Skin epidermis (tissue), 12 donors: ENCODE measurements around the gene TROAP.
"Not testable (repeated sequence)": the region's sequence is repeated elsewhere in the genome, so short reads cannot be mapped to it uniquely, and the experiment has no call there.

Experiments
- H3K27ac ChIP-seq, 21 experiments: fragments of 200-600 bp; sonication (generic) in 11 of 21; one replicate each; pipeline ENCODE4 v1.5.0; 2020; ENCODE audit warnings: mild to moderate bottlenecking in 3 of 21, inconsistent platforms in 2 of 21, moderate library complexity in 2 of 21
- H3K4me3 ChIP-seq, 7 experiments: fragments of 200-600 bp; sonication (generic) in 2 of 7; one replicate each; pipeline ENCODE4 v1.5.0; 2020; ENCODE audit warnings: inconsistent platforms in 2 of 7, mild to moderate bottlenecking in 2 of 7, moderate library complexity in 1 of 7

TROAP gene

DNA sequence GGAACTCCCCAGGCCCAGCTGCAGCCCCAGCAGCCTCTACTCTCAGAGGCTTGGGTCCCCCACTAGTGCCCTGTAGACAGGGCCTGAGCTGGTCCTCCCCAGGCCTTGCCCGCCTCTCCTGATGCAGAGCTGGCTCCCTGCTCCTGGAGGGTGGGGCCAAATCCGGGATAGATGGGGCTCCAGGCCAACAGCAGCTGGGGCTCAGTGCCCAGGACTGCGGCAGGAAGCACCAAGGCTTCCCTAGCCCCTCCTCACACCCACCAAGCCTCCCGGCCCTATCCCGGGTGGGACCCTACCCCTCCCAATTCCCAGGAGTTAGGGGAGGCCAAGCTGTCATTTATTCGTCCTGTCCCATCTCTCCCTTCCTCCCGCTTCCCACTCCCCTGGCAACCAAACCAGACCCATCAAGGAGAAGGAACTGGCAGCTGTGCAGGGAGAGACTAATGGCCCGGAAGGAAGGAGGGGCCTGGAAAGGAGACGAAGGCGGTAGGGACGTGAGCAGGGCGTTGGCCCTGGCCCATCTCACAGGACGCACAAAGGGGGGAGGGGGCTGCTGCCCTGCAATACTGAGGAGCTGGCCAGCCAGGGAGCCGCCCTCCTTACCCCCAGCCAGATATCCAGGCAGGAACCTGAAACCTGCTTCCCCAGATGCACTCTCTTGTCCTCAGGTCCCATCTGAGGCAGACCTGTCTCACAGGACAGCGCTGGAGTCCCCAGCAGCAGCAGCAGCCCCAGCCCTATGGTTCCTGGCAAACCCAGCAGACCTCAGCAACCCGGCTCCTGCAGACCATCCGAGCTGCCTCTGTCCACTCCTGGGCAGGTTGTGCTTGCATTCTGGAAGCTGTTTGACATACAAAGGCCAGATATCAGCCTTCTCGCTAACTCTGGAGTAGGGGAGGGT is 29.7 kb upstream of the TROAP start:
- Histone ChIP-seq H3K27ac (peak overlapping the region in 1 of 21 experiments; percentile 3), H3K4me3 (peak overlapping the region in 1 of 7 experiments; percentile 19)

DNA sequence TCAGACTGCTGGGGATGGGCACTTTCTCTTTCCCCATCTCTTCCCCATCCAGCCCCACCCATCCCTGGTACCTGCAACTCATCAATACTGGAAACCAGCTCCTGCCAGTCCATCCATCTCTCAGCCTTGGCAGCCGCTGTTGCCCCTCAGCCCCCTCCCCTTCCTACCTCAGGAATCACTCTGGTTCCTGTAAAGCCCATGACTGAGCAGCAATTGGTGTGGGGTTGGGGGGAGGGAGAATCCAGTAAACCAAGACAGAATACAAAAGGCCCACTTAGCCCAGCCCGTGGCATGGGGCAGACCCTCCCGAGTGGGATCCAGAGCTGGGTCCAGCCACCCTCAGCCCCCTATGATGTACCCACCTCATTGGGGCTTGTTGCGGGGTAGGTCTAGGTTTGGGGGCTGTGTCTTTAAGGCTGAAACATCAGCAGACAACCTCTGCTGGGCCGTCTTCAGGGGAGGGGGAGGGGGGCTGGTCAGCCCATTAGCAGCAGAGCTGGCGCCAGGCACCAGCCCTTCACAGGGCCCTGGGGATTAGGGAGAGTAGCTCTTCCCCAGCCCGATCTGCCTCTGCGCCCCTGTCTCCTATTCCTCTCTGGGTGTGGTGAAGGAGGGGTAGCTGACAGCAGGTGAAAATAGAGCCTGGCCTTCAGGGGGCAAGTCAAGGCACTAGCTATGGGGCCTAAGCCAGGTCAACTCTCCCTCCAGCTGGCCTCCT is 28.8 kb upstream of the TROAP start:
- no peak overlapping the region for H3K27ac ChIP-seq
- no peak overlapping the region for H3K4me3 ChIP-seq

DNA sequence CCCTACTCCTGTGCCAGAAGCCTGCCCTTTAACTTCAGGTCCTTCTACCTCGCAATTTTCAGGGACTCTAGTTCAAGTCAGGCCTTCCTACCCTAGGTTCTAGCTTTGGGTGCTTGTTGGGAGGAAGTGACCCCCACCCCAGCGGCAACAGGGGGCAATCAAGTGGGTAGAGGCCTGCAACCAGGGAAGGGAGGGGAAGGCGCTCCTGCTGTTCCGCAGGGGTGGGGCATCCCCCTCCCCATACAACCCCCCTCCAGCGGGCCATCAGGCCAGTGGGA is 28.3 kb upstream of the TROAP start:
- H3K27ac ChIP-seq: no peak overlapping the region
- no peak overlapping the region for H3K4me3 ChIP-seq

DNA sequence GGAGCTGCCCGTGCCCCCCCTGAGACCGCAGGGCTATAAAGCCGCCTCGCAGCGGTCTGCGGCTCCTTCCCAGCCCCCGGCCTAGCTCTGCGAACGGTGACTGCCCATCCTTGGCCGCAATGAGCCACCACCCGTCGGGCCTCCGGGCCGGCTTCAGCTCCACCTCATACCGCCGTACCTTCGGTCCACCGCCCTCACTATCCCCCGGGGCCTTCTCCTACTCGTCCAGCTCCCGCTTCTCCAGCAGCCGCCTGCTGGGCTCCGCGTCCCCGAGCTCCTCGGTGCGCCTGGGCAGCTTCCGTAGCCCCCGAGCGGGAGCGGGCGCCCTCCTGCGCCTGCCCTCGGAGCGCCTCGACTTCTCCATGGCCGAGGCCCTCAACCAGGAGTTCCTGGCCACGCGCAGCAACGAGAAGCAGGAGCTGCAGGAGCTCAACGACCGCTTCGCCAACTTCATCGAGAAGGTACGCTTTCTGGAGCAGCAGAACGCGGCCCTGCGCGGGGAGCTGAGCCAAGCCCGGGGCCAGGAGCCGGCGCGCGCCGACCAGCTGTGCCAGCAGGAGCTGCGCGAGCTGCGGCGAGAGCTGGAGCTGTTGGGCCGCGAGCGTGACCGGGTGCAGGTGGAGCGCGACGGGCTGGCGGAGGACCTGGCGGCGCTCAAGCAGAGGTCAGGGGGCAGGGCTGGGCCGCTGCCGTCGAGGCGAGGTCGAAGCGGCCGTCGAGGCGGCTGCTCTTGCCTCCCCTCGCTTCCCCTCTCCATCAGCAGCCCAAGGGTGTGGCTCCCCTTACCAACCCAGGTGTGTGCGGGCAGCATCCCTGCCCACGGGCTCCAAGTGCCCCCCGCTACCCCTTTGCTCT is 27.7 kb upstream of the TROAP start, which contains the start of gene PRPH:
TSS of gene PRPH (plus strand) at position 66 of the 855 bp plus-strand sequence. CDS start at position 120, 54 bp downstream.
- H3K4me3 ChIP-seq: no peak within 1 kb of the TSS
- H3K27ac ChIP-seq: no peak within 1 kb of the TSS

DNA sequence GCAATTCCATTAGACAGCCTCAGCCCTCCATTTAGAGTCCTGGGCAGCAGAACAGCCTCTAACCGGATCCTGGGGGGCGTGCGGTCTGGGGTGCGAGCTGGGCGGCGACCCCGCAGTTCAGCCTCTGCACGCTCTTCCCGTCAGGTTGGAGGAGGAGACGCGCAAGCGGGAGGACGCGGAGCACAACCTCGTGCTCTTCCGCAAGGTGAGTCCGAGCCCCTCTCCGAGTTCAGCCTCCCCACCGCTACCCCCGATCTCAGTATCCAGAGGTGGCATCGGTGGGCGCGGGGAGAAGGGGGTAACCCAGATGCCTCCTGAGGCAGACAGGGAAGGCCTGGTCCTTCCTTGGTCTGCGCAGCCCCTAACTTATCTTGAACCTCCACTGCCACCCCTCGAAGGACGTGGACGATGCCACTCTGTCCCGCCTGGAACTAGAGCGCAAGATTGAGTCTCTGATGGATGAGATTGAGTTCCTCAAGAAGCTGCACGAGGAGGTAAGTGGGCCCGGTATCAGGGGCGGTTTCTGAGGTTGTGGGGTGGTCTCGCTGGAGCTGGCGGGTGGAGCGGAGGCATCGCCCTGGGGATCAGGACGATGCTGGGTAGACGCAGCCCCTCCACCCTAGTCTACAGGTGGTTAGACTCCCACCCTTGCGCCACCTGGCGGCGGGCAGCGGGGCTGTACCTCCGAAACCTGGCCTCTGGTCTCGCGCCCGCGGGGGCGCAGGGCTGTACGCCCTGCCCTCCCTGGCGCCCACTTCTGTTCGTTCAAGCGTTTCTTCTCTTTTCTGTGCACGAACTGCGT is 26.8 kb upstream of the TROAP start:
- peak overlapping the region in 2 of 7 experiments; percentile 24 to 26 for H3K4me3 ChIP-seq
- no peak overlapping the region for H3K27ac ChIP-seq

DNA sequence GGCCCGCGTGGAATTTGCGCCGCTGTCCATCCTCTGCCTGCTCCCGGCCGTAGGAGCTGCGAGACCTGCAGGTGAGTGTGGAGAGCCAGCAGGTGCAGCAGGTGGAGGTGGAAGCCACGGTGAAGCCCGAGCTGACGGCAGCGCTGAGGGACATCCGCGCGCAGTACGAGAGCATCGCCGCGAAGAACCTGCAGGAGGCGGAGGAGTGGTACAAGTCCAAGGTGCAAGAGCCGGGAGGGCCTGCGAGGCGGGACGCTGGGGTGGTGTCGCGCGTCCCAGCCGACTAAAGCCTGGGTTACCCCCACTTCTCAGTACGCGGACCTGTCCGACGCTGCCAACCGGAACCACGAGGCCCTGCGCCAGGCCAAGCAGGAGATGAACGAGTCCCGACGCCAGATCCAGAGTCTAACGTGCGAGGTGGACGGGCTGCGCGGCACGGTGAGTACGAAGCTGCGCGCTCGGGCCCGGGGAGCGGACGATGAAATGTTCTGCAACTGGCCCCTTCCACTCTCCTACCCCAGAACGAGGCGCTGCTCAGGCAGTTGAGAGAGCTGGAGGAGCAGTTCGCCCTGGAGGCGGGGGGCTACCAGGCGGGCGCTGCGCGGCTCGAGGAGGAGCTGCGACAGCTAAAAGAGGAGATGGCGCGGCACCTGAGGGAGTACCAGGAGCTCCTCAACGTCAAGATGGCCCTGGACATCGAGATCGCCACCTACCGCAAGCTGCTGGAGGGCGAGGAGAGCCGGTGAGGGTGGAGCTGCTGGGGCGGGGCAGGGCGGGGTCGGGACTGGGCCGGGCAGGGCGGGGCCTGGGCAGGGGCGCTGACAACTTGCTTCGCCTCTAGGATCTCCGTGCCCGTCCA is 26.0 kb upstream of the TROAP start:
- Histone ChIP-seq H3K27ac (no peak overlapping the region), H3K4me3 (peak overlapping the region in 6 of 7 experiments; percentile 8 to 26 (median 12))

DNA sequence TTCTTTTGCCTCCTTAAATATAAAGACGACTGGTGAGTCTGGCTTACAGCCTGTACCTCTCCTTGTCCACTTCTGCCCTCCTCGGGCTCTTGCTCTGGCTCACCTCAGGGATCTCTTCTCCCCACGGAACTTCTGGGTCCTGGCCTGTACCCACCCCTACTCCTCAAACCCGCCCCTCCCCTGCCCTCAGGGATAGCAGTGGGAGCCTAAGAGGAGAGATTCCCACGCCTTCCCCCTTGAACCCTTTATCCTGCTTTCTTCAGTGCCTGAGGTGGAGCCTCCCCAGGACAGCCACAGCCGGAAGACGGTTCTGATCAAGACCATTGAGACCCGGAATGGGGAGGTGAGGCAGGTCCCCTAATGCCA is 25.4 kb upstream of the TROAP start:
- no peak overlapping the region for H3K27ac ChIP-seq
- peak overlapping the region in 5 of 7 experiments; percentile 8 to 26 (median 9) for H3K4me3 ChIP-seq

DNA sequence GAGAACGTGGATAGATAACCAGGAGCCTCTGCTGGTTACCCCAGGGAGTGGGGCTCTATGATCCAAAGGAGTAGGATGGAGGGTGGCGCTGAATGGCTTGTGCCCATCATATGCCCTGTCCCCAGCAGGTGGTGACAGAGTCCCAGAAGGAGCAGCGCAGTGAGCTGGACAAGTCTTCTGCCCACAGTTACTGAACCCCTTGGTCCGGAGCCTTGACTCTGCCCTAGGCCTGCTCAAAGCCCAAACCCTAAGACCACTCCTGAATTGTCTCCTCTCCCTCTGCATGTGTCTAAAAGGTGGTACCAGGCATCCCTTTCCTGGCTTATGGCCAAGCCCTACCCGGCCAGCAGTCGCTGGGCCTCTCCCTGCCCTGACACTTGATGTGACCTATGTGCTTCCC is 24.9 kb upstream of the TROAP start:
- H3K4me3 ChIP-seq: no peak overlapping the region
- no peak overlapping the region for H3K27ac ChIP-seq

DNA sequence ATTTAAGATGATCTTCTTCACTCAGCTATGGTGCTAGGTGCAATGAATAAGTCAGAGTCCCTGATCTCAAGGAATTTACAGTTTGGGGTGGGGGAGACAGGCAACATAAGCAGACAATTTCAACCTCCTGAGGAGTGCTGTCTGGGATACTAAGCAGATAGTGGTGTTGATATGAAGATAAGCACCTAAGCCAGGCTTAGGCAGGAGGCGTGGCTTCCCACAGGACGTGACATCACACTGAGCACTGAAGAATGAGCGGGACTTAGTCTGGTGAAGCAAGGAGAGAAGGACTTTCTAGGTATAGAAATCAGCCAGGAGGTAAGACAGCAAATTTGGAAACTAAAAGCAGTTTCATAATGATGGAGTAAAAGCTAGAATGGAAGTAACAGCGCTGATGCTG is 21.3 kb upstream of the TROAP start:
- no peak overlapping the region for H3K4me3 ChIP-seq
- no peak overlapping the region for H3K27ac ChIP-seq

DNA sequence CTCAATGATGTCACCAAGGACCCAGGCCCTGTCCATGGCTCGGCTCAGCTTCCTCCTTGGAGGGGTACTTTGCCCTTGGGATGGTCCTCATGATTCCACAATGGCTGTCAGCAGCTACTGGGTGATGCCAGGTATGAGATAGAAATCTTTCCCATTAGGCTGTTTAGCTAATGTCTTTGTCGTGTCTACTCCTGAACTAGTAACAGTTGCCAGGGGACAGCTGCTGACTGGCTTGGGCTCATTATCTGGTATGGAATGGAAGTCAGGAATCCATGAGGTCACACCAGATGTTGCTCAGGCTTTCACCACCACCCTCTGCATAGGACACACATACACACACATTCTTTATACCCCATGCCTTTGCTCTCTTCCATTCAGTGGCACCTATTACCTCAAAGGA is 18.9 kb upstream of the TROAP start:
- Histone ChIP-seq H3K27ac (no peak overlapping the region), H3K4me3 (no peak overlapping the region)

DNA sequence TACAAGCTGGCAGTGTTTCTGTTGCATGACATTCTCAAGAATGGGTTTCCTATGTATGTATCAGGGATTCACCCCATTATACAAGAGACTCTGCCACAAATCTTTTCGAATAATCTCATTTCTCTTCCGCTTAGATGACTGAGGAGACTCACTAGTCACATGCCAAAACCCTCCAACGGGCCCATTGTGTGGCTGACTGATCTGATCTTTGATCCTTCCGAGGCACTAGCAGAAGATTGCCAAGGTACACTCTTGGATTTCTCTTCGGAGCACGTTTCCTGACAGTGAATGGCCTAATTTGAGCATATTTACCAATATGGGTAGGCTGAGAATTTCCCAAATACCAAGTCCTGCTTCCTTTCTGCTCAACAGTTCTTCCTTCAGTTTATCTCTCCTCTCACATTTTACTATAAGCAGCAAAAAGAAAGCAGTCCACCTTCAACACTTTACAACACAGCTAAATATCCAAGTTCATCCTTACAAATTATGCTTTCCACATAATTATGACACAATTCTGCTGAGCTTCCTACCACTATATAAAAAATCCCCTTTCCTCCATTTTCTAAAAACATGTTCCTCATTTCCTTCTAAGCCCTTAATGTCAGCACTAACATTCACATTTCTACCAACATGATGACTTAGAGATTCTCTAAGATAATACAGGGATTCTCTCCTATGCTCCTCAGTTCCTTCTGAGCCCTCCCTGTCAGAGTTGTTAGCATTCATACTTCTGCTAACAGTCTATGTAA is 17.1 kb upstream of the TROAP start:
- no peak overlapping the region for H3K27ac ChIP-seq
- no peak overlapping the region for H3K4me3 ChIP-seq

DNA sequence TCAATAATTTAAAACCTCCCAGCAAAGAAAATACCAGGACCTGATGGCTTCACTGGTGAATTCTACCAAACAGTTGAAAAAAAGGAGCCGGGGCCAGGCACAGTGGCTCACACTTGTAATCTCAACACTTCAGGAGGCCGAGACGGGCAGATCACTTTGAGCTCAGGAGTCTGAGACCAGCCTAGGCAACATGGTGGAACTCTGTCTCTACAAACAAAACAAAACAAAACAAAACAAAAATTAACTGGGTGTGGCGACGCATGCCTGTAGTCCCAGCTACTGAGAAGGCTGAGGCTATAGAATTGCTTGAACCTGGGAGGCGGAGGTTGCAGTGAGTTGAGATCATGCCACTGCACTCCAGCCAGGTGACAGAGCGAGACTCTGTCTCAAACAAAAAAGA is 13.7 kb upstream of the TROAP start:
- no peak overlapping the region for H3K4me3 ChIP-seq
- H3K27ac ChIP-seq: no peak overlapping the region

DNA sequence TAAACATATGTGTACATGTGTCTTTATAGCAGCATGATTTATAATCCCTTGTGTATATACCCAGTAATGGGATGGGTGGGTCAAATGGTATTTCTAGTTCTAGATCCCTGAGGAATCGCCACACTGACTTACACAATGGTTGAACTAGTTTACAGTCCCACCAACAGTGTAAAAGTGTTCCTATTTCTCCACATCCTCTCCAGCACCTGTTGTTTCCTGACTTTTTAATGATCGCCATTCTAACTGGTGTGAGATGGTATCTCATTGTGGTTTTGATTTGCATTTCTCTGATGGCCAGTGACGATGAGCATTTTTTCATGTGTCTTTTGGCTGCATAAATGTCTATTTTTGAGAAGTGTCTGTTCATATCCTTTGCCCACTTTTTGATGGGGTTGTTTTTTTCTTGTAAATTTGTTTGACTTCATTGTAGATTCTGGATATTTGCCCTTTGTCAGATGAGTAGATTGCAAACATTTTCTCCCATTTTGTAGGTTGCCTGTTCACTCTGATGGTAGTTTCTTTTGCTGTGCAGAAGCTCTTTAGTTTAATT is 12.5 kb upstream of the TROAP start:
- H3K27ac ChIP-seq, H3K4me3 ChIP-seq: not testable (repeated sequence)

DNA sequence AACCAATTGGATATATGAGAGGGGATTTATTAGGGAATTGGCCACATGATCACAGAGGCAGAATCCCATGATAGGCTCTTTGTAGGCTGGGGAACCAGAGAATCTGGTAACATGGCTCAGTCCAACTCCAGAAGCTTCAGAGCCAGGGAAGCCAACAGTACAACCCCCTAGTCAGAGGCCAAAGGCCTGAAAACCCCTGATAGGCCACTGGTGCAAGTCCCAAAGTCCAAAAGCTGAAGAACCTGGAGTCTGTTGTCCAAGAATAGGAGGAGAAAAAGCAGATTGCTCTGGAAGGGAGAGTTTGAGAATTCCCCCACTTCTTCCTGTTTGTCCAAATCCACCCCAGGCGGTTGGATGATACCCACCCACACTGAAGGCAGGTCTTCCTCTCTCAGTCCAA is 8.2 kb upstream of the TROAP start:
- H3K4me3 ChIP-seq: no peak overlapping the region
- H3K27ac ChIP-seq: no peak overlapping the region

DNA sequence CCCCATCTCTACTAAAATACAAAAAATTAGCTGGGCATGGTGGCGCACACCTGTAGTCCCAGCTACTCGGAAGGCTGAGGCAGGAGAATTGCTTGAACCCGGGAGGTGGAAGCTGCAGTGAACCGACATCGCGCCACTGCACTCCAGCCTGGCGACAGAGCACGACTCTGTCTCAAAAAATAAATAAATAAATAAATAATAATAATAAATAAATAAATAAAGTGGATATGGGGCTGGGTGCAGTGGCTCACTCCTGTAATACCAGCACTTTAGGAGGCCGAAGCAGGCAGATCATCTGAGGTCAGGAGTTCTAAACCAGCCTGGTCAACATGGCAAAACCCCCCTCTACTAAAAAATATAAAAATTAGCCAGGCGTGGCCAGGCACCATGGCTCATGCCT is 5.9 kb upstream of the TROAP start:
- not testable (repeated sequence) for H3K4me3 ChIP-seq, H3K27ac ChIP-seq

DNA sequence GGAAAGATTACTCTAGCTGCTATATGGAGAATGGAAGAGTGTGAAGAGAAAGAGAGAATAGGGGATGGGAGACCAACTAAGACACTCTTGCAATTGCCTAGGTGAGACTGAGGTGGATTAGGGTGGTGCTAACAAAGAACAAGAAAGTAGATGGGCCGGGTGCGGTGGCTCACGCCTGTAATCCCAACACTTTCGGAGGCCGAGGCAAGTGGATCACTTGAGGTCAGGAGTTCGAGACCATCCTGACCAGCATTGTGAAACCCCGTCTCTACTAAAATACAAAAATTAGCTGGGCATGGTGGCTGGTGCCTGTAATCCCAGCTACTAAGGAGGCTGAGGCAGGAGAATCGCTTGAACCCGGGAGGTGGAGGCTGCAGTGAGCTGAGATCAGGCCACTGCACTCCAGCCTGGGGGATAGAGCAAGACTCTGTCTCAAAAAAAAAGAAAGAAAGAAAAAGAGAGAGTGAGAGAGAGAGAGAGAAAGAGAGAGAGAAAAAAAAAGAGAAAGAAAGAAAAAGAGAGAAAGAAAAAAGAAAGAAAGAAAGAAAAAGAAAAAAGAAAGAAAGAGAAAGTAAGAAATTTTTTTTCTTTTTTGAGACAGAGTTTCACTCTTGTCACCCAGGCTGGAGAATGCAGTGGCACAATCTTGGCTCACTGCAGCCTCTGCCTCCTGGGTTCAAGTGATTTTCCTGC is 2.5 kb upstream of the TROAP start:
- H3K4me3 ChIP-seq, H3K27ac ChIP-seq: not testable (repeated sequence)

DNA sequence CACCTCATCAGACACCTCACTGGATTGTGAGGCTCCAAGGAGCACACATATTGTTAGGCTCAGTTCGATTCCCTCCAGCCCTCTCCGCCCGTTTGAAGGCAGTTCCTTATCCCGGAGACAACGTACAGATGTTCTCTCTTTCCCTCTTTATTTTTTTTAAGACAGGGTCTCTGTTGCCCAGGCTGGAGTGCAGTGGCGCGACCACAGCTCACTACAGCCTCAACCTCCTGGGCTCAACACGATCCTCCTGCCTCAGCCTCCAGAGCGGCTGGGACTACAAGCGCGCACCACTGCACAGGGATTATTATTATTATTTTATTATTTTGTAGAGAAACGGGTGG is 718 bp upstream of the TROAP start:
- Histone ChIP-seq H3K4me3 (peak overlapping the region; percentile 50 to 74 (median 67)), H3K27ac (peak overlapping the region in 19 of 21 experiments; percentile 47 to 83 (median 70))
